Endothelial cell of umbilical vein (primary cell): ENCODE data around the gene LGR4. TPM values are rescaled to one million over a fixed set of nuclear protein-coding genes. Genes with fewer than 3 reads are reported as not detected.

ENCODE experiments used
- BruUV-seq: library from RNA; stranded (reverse); fragments of 400-500 nt; replicated peaks from 2 replicates; lab custom pipeline; 2021; lab: Mats Ljungman, UMichigan
- CTCF ChIA-PET: fragments of 300-600, 350-600 bp; sonication (Branson Sonifier 250); formaldehyde crosslinking; loops from one replicate; lab custom pipeline; 2021; ENCODE audit warnings: antibody characterized with exemption, inconsistent platforms; lab: Charles Lee
- POLR2A ChIA-PET: fragments of 300-600, 350-600 bp; sonication (Branson Sonifier 250); formaldehyde crosslinking; loops from one replicate; lab custom pipeline; 2021; ENCODE audit warnings: antibody characterized with exemption, inconsistent platforms; lab: Charles Lee
- DNase-seq: peaks from one replicate; pipeline ENCODE4 v3.0.0-alpha.2; 2011; ENCODE audit warnings: low read depth, low spot score
- FAIRE-seq: peaks from 2 replicates; lab custom pipeline; 2011; peaks lifted over from hg19 to GRCh38; lab: Jason Lieb, UNC
- H2AFZ ChIP-seq: 2 replicates; pipeline ENCODE4 v1.6.0; 2012; ENCODE audit warnings: low read depth, low read length, control low read depth, inconsistent platforms
- H3K27ac ChIP-seq: 2 replicates; pipeline ENCODE4 v1.5.1; 2011; ENCODE audit warnings: low read depth, mild to moderate bottlenecking, control low read depth, low read length, moderate library complexity; ENCODE audit not compliant: insufficient read depth
- H3K27me3 ChIP-seq, 2 experiments: 2 replicates each; pipeline versions ENCODE4 v1.6.0 to v1.6.1; 2011; ENCODE audit warnings: low read length in 2 of 2, mixed read lengths in 1 of 2; ENCODE audit not compliant: control insufficient read depth in 2 of 2, insufficient read depth in 2 of 2
- H3K36me3 ChIP-seq, 2 experiments: 2 replicates in 1 of 2; 3 replicates in 1 of 2; pipeline ENCODE4 v1.5.1; 2011; ENCODE audit warnings: low read length in 2 of 2, mild to moderate bottlenecking in 1 of 2, moderate library complexity in 1 of 2; ENCODE audit not compliant: control insufficient read depth in 2 of 2, insufficient read depth in 2 of 2; ENCODE audit errors: extremely low read depth in 1 of 2
- H3K4me1 ChIP-seq: 3 replicates; pipeline ENCODE4 v1.5.1; 2011; ENCODE audit warnings: mild to moderate bottlenecking, low read length; ENCODE audit not compliant: control insufficient read depth, insufficient read depth; ENCODE audit errors: extremely low read depth
- H3K4me2 ChIP-seq: 2 replicates; pipeline ENCODE4 v1.6.1; 2011; ENCODE audit warnings: low read length, control low read depth, mixed read lengths; ENCODE audit not compliant: insufficient read depth
- H3K4me3 ChIP-seq, 3 experiments: fragments of 200-600 bp in 1 of 3; sonication (generic), shearing (Covaris generic) in 1 of 3; replicated peaks in 1 of 3; 2 replicates each; pipeline ENCODE4 v1.5.1; 2011 to 2016; ENCODE audit warnings: control low read depth in 3 of 3, low read length in 3 of 3, mild to moderate bottlenecking in 2 of 3, inconsistent platforms in 1 of 3, low read depth in 1 of 3, moderate library complexity in 1 of 3; ENCODE audit not compliant: insufficient read depth in 1 of 3
- H3K79me2 ChIP-seq: 2 replicates; pipeline ENCODE4 v1.6.0; 2012; ENCODE audit warnings: low read length, inconsistent platforms; ENCODE audit not compliant: control insufficient read depth, insufficient read depth
- H3K9ac ChIP-seq: replicated peaks from 2 replicates; pipeline ENCODE3; 2011; ENCODE audit warnings: low read length, control low read depth; ENCODE audit not compliant: insufficient read depth; ENCODE audit errors: extremely low read depth
- H3K9me1 ChIP-seq: replicated peaks from 3 replicates; pipeline ENCODE4 v1.6.0; 2011; ENCODE audit warnings: mild to moderate bottlenecking, low read length; ENCODE audit not compliant: control insufficient read depth, insufficient read depth; ENCODE audit errors: extremely low read depth
- H3K9me3 ChIP-seq: replicated peaks from 2 replicates; pipeline ENCODE4 v1.5.1; 2012; ENCODE audit warnings: low read length, inconsistent platforms; ENCODE audit not compliant: control insufficient read depth, insufficient read depth
- H4K20me1 ChIP-seq: replicated peaks from 2 replicates; pipeline ENCODE3; 2011; ENCODE audit warnings: mild to moderate bottlenecking, low read length; ENCODE audit not compliant: control insufficient read depth, insufficient read depth; ENCODE audit errors: extremely low read depth
- CTCF ChIP-seq, 2 donors: IDR thresholded peaks; 1 replicate in 1 of 2; 2 replicates in 1 of 2; pipeline ENCODE4 v1.5.1; 2011; ENCODE audit warnings: low read length in 2 of 2, mild to moderate bottlenecking in 2 of 2, moderate library complexity in 2 of 2, control low read depth in 1 of 2, inconsistent platforms in 1 of 2, low read depth in 1 of 2; ENCODE audit not compliant: insufficient read depth in 1 of 2; ENCODE audit errors: extremely low read depth in 1 of 2
- EZH2 ChIP-seq: IDR thresholded peaks from 2 replicates; pipeline ENCODE4 v1.6.1; 2012; ENCODE audit warnings: borderline replicate concordance, low read depth, mild to moderate bottlenecking, moderate library complexity, low read length, inconsistent platforms; ENCODE audit not compliant: severe bottlenecking
- FOS ChIP-seq: IDR thresholded peaks from 2 replicates; pipeline ENCODE4 v1.6.1; 2011; ENCODE audit warnings: mild to moderate bottlenecking, low read length, moderate library complexity, borderline replicate concordance; ENCODE audit not compliant: insufficient read depth
- GATA2 ChIP-seq: IDR thresholded peaks from 2 replicates; pipeline ENCODE4 v1.7.0; 2011; ENCODE audit warnings: low read depth, mild to moderate bottlenecking, moderate library complexity, mixed read lengths, low read length; ENCODE audit not compliant: insufficient read length, insufficient read depth
- JUN ChIP-seq: IDR thresholded peaks from 2 replicates; pipeline ENCODE4 v1.6.1; 2011; ENCODE audit warnings: borderline replicate concordance, low read depth; ENCODE audit not compliant: insufficient read length, insufficient read depth
- MYC ChIP-seq: IDR thresholded peaks from one replicate; pipeline ENCODE4 v1.6.1; 2011; ENCODE audit warnings: mild to moderate bottlenecking, low read depth, low read length
- POLR2A ChIP-seq: IDR thresholded peaks from 2 replicates; pipeline ENCODE4 v1.6.1; 2012; ENCODE audit warnings: low read depth, mild to moderate bottlenecking, control low read depth, low read length
- POLR2AphosphoS5 ChIP-seq: IDR thresholded peaks from 2 replicates; pipeline ENCODE4 v1.6.1; 2012; ENCODE audit warnings: low read depth, mild to moderate bottlenecking, control low read depth, low read length, moderate library complexity; ENCODE audit not compliant: insufficient read depth
- dilution Hi-C: fragments of 300-500 bp; cut with MboI; formaldehyde crosslinking; loops from one replicate; pipeline ENCODE4 v1.15.0; 2019; ENCODE audit warnings: low sequenced_read_pairs; ENCODE audit not compliant: extremely low pct_ligation_motif_present
- intact Hi-C: fragments of 100-400 bp; cut with micrococcal nuclease; formaldehyde crosslinking; loops from one replicate; pipeline ENCODE4 v1.10.0; 2022
- polyA plus RNA-seq, 4 experiments: library from polyadenylated mRNA; depleted of rRNA in 3 of 4; stranded (reverse) in 3 of 4; unstranded in 1 of 4; fragments of >200 nt; gene quantifications; 2 replicates each; pipeline versions ENCODE4 v1.2.1 to v1.2.3, GENCODE V29; 2011 to 2012; ENCODE audit warnings: missing spikeins in 1 of 4
- total RNA-seq: library from RNA; stranded (reverse); gene quantifications from 2 replicates; pipeline ENCODE4 v1.2.3, GENCODE V29; 2021
- TF ChIP-seq, protein P1 (sequence below): IDR thresholded peaks from 2 replicates; pipeline ENCODE4 v1.6.1; 2011; ENCODE audit not compliant: insufficient read depth, insufficient read length

LGR4 gene
- total and polyA plus RNA-seq, 2 donors (not counting 3 experiments of a cell fraction or from before 2014, with no cell fraction given): 1.3 to 3.1 TPM

GRCh38 chr11:27462543-27462942, 10.0 kb downstream of the LGR4 start:
- no peaks in the 10 kb centered on the region for H3K9me3 ChIP-seq
- FAIRE-seq (peak; percentile 69), DNase-seq (peak; percentile 36)
- H4K20me1 ChIP-seq: no peaks in the 10 kb centered on the region
- BruUV-seq: no TSS peak
- dilution Hi-C loops: no loop called here
- H3K36me3 ChIP-seq: no peaks in the 10 kb centered on the region
- intact Hi-C loops: no loop called here
- peaks cover 7% of the 10 kb centered on the region for H3K4me1 ChIP-seq
- no peaks in the 10 kb centered on the region for H3K27me3 ChIP-seq
- peak overlapping the region; percentile 5 for H3K4me2 ChIP-seq
- no peaks in the 10 kb centered on the region for H3K9me1 ChIP-seq
- CTCF ChIA-PET: interaction anchor here (1.0 kb wide), 1 partner anchor 23 kb away, joined by 5 read pairs; no protein-coding TSS in a partner anchor
- H3K79me2 ChIP-seq: no peaks in the 10 kb centered on the region
- H3K27ac ChIP-seq: no peak overlapping the region
- TF ChIP-seq GATA2 (no peak), POLR2A (no peak), FOS (peak; percentile 18)
- H3K4me3 ChIP-seq: no peak overlapping the region
- POLR2A ChIA-PET: interaction anchor here (0.6 kb wide), 1 partner anchor 34 kb away, joined by 3 read pairs; no protein-coding TSS in a partner anchor
- H3K9ac ChIP-seq: no peak overlapping the region
- no peak overlapping the region for H2AFZ ChIP-seq

DNA sequence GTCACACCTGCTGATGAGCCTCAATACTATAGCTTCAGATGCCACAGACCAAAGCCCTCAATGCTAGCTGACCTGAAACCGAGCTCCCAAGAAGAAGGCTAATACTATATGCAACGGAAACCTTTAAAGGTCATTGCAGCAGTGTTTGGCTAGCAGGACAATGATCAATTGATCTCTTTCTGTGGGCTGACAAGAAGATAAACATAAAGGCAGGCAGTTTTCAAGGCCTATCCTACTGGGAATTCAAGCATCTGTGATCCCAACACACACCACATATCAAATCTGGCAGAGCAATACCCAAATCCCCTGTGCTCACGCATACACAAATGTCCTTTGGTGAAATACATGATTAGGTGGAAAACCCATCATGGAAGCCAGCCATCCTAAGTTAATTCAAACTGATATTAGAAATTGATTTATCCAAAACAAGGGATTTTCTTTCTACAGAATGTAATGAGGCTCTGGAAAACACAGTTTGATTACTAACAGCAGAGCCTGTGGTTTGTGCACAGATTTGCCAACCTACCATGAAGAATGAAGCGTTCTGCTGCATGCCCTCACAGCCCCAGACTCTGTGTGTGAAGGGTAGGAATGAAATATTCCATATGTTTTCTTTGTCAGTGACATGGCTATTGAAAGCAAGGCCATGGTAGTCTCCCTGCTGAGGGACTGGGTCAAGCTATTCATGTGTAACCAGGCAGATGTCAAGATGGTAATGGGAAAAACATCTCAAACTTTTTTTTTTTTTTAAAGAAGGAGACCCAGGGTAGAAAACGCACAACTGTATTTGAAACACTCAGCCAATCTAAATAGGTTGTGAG, 12.2 kb downstream of the LGR4 start:
- dilution Hi-C loops: no loop called here
- intact Hi-C loops: no loop called here
- H3K4me1 ChIP-seq: peaks cover 20% of the 10 kb centered on the region
- BruUV-seq: no TSS peak
- H3K27me3 ChIP-seq: no peaks in the 10 kb centered on the region
- H3K79me2 ChIP-seq: no peaks in the 10 kb centered on the region
- FAIRE-seq: no peak
- no peak for DNase-seq
- H2AFZ ChIP-seq: no peak overlapping the region
- H3K36me3 ChIP-seq: no peaks in the 10 kb centered on the region
- H3K4me2 ChIP-seq: no peak overlapping the region
- H3K9ac ChIP-seq: no peak overlapping the region
- POLR2A ChIA-PET: interaction anchor here (0.7 kb wide), 1 partner anchor 96 kb away, joined by 3 read pairs; no protein-coding TSS in a partner anchor
- no peaks in the 10 kb centered on the region for H4K20me1 ChIP-seq
- TF ChIP-seq POLR2AphosphoS5 (no peak), EZH2 (no peak), POLR2A (no peak), CTCF (IDR thresholded peaks at IDR 0.05; ENCODE audit: extremely low read depth in 1 of 2, insufficient read depth in 1 of 2, low read depth in 1 of 2, low read length in 2 of 2) (no peak), FOS (no peak), MYC (no peak), JUN (no peak), GATA2 (no peak)
- TF ChIP-seq, protein P1, sequence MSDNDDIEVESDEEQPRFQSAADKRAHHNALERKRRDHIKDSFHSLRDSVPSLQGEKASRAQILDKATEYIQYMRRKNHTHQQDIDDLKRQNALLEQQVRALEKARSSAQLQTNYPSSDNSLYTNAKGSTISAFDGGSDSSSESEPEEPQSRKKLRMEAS: no peak
- no peaks in the 10 kb centered on the region for H3K9me1 ChIP-seq
- no peaks in the 10 kb centered on the region for H3K9me3 ChIP-seq
- no peak overlapping the region for H3K27ac ChIP-seq
- H3K4me3 ChIP-seq: no peak overlapping the region
- CTCF ChIA-PET: interaction anchor here (1.7 kb wide), 1 partner anchor 37 kb away, joined by 3 read pairs; no protein-coding TSS in a partner anchor
